ENCODE results near the gene CXCL12.
A peak's percentile ranks its signal among the peaks of the same experiment; 100 is the strongest.

The CXCL12 gene

GRCh38 chr10:44362866-44363711 lies 21.8 kb downstream of the CXCL12 start:
- no peak for DNase-seq

- no peak for DNase-seq
Measured at GRCh38 chr10:44361109-44361508, 23.8 kb downstream of the CXCL12 start.

GRCh38 chr10:44358080-44358771 lies 26.7 kb downstream of the CXCL12 start:
- no peak for DNase-seq

- no peak for DNase-seq
Measured at GRCh38 chr10:44357023-44357540, 27.8 kb downstream of the CXCL12 start.

- no peak for DNase-seq
Measured at GRCh38 chr10:44356139-44357022, 28.5 kb downstream of the CXCL12 start.

GRCh38 chr10:44355630-44356029 lies 29.3 kb downstream of the CXCL12 start:
- no peak for DNase-seq

GRCh38 chr10:44354771-44355170 lies 30.1 kb downstream of the CXCL12 start:
- no peak for DNase-seq

GRCh38 chr10:44353721-44354120 lies 31.2 kb downstream of the CXCL12 start:
- no peak for DNase-seq

- no peak for DNase-seq
Measured at GRCh38 chr10:44353128-44353390, 31.8 kb downstream of the CXCL12 start.

- no peak for DNase-seq
Measured at GRCh38 chr10:44352316-44353127, 32.4 kb downstream of the CXCL12 start.

- DNase-seq, result no peak
Measured at GRCh38 chr10:44348496-44348895, 36.4 kb downstream of the CXCL12 start.

GRCh38 chr10:44347609-44348400 lies 37.1 kb downstream of the CXCL12 start:
- DNase-seq, result no peak

GRCh38 chr10:44344727-44345126 lies 40.2 kb downstream of the CXCL12 start:
- DNase-seq, result no peak

GRCh38 chr10:44343843-44344242 lies 41.1 kb downstream of the CXCL12 start:
- no peak for DNase-seq

- no peak for DNase-seq
Measured at GRCh38 chr10:44341886-44342285, 43.0 kb downstream of the CXCL12 start.

- no peak for DNase-seq
Measured at GRCh38 chr10:44340557-44340956, 44.3 kb downstream of the CXCL12 start.

GRCh38 chr10:44339218-44339617 lies 45.7 kb downstream of the CXCL12 start:
- DNase-seq, result peak; percentile 7

- DNase-seq, result no peak
Measured at GRCh38 chr10:44337081-44337480, 47.8 kb downstream of the CXCL12 start.

GRCh38 chr10:44335330-44336021 lies 49.4 kb downstream of the CXCL12 start:
- no peak for DNase-seq

GRCh38 chr10:44334621-44335184 lies 50.2 kb downstream of the CXCL12 start:
- DNase-seq, result no peak

GRCh38 chr10:44334091-44334490 lies 50.8 kb downstream of the CXCL12 start:
- no peak for DNase-seq
